ENCODE results near the gene CEP120. TPM values are rescaled to one million over a fixed set of nuclear protein-coding genes. Genes with fewer than 3 reads are reported as not detected.

Gene CEP120
- total RNA-seq, 2 experiments from 2014 or later: 69.9 to 74.9 TPM

GRCh38 chr5:123451047-123451446 is 27.8 kb upstream of the CEP120 start:
- peaks cover 6% of the 10 kb centered on the region for H3K4me1 Mint-ChIP-seq (ENCODE audit: low read depth)
- DNase-seq (no peak), ATAC-seq (ENCODE audit: poor library complexity) (no peak)
- H3K27me3 ChIP-seq (ENCODE audit: control insufficient read depth in 1 of 2, insufficient read depth in 2 of 2, low read length in 2 of 2): peaks cover 0 to under 1% of the 10 kb centered on the region in 2 experiments
- no peak for TF ChIP-seq CTCF (IDR thresholded peaks at IDR 0.05)
- H3K27ac Mint-ChIP-seq: no peak overlapping the region
- no peak overlapping the region for H3K4me3 Mint-ChIP-seq
- H3K27ac ChIP-seq (ENCODE audit: low read depth in 1 of 2, low read length in 2 of 2): no peak overlapping the region
- H3K9me3 ChIP-seq (ENCODE audit: control insufficient read depth in 1 of 2, insufficient read depth in 1 of 2, low read length in 2 of 2): no peaks in the 10 kb centered on the region
- ChIA-PET CTCF (no interaction called here), POLR2A (interaction anchor here (1.6 kb wide), 1 partner anchor 28 kb away, joined by 6 read pairs; the partner anchor contains the start of gene CEP120)
- no peak overlapping the region for H3K4me3 ChIP-seq (ENCODE audit: low read length)
- intact Hi-C loops (cut with DNase I, micrococcal nuclease): no loop called here
- H3K4me1 ChIP-seq (ENCODE audit: insufficient read depth, low read length): no peaks in the 10 kb centered on the region
- no peaks in the 10 kb centered on the region for H3K27me3 Mint-ChIP-seq
- H3K36me3 Mint-ChIP-seq (ENCODE audit: low read depth): no peaks in the 10 kb centered on the region
- no peaks in the 10 kb centered on the region for H3K36me3 ChIP-seq (ENCODE audit: insufficient read depth, low read length)
- no peaks in the 10 kb centered on the region for H3K9me3 Mint-ChIP-seq

DNA sequence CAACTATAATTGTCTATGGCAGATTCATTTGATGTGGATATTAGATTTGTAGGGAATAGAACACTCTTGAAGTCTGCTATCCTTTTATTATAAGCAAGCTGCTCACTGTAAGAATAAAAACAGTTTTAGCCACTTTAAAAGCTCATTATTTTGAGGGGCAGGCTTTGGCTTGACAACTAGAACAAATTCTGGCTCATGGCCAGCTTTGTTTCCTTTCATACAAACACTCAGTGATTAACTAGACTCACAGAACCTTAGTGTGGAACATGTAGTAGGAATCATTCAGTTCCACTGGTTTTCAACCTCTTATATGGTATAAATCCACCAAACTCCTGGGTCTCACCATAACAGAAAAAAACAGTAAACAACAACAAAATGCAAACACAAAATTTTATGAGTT is 27.4 kb upstream of the CEP120 start:
- no peak for DNase-seq
- Mint-ChIP-seq H3K27me3 (no peaks in the 10 kb centered on the region), H3K9me3 (no peaks in the 10 kb centered on the region), H3K27ac (no peak overlapping the region), H3K4me3 (no peak overlapping the region), H3K36me3 (ENCODE audit: low read depth) (no peaks in the 10 kb centered on the region), H3K4me1 (ENCODE audit: low read depth) (peaks cover 6% of the 10 kb centered on the region)
- POLR2A ChIA-PET: interaction anchor here (1.6 kb wide), 1 partner anchor 27 kb away, joined by 6 read pairs; the partner anchor contains the start of gene CEP120
- no peak for TF ChIP-seq CTCF (IDR thresholded peaks at IDR 0.05)
- Histone ChIP-seq H3K27me3 (ENCODE audit: control insufficient read depth in 1 of 2, insufficient read depth in 2 of 2, low read length in 2 of 2) (peaks cover 0 to 5% of the 10 kb centered on the region in 2 experiments), H3K9me3 (ENCODE audit: control insufficient read depth in 1 of 2, insufficient read depth in 1 of 2, low read length in 2 of 2) (no peaks in the 10 kb centered on the region), H3K27ac (ENCODE audit: low read depth in 1 of 2, low read length in 2 of 2) (no peak overlapping the region), H3K4me1 (ENCODE audit: insufficient read depth, low read length) (no peaks in the 10 kb centered on the region), H3K36me3 (ENCODE audit: insufficient read depth, low read length) (no peaks in the 10 kb centered on the region), H3K4me3 (ENCODE audit: low read length) (no peak overlapping the region)
- ATAC-seq (ENCODE audit: poor library complexity): no peak
- CTCF ChIA-PET: no interaction called here
- intact Hi-C loops (cut with DNase I, micrococcal nuclease): no loop called here

GRCh38 chr5:123450114-123450513 is 26.9 kb upstream of the CEP120 start:
- Histone ChIP-seq H3K27ac (ENCODE audit: low read depth in 1 of 2, low read length in 2 of 2) (no peak overlapping the region), H3K4me1 (ENCODE audit: insufficient read depth, low read length) (no peaks in the 10 kb centered on the region), H3K27me3 (ENCODE audit: control insufficient read depth in 1 of 2, insufficient read depth in 2 of 2, low read length in 2 of 2) (peaks cover 0 to 5% of the 10 kb centered on the region in 2 experiments), H3K4me3 (ENCODE audit: low read length) (no peak overlapping the region), H3K9me3 (ENCODE audit: control insufficient read depth in 1 of 2, insufficient read depth in 1 of 2, low read length in 2 of 2) (no peaks in the 10 kb centered on the region), H3K36me3 (ENCODE audit: insufficient read depth, low read length) (no peaks in the 10 kb centered on the region)
- Mint-ChIP-seq H3K27ac (no peak overlapping the region), H3K4me3 (no peak overlapping the region), H3K36me3 (ENCODE audit: low read depth) (no peaks in the 10 kb centered on the region), H3K27me3 (no peaks in the 10 kb centered on the region), H3K9me3 (no peaks in the 10 kb centered on the region), H3K4me1 (ENCODE audit: low read depth) (peaks cover 6% of the 10 kb centered on the region)
- no peak for TF ChIP-seq CTCF (IDR thresholded peaks at IDR 0.05)
- no peak for ATAC-seq (ENCODE audit: poor library complexity)
- intact Hi-C loops (cut with DNase I, micrococcal nuclease): no loop called here
- DNase-seq: no peak
- ChIA-PET POLR2A (interaction anchor here (1.6 kb wide), 1 partner anchor 27 kb away, joined by 6 read pairs; the partner anchor contains the start of gene CEP120), CTCF (no interaction called here)
